HepG2 (cell line): ENCODE measurements around the gene TACC2. TPM values are rescaled to one million over a fixed set of nuclear protein-coding genes. Genes with fewer than 3 reads are reported as not detected.

ENCODE experiments used
- ARID2 ChIP-seq: sonication (generic); formaldehyde crosslinking; IDR thresholded peaks from 2 replicates; pipeline ENCODE4 v1.8.1; 2022; ENCODE audit warnings: mild to moderate bottlenecking, missing genetic modification reagents, borderline replicate concordance
- CEBPZ ChIP-seq: IDR thresholded peaks from 2 replicates; pipeline ENCODE4 v1.6.1; 2012; ENCODE audit warnings: low read length, improper control_type of control experiment
- CENPT ChIP-seq: sonication (generic); formaldehyde crosslinking; IDR thresholded peaks from 2 replicates; pipeline ENCODE4 v1.8.0; 2022; ENCODE audit warnings: low read depth, mild to moderate bottlenecking, moderate library complexity, missing genetic modification reagents
- RAD21 ChIP-seq: fragments of 450-650 bp; formaldehyde crosslinking; IDR thresholded peaks from 2 replicates; pipeline ENCODE4 v1.5.0; 2020; ENCODE audit warnings: mild to moderate bottlenecking
- TARDBP ChIP-seq: sonication (generic); formaldehyde crosslinking; IDR thresholded peaks from 2 replicates; pipeline ENCODE4 v1.8.0; 2022; ENCODE audit warnings: mild to moderate bottlenecking, missing genetic modification reagents
- TEF ChIP-seq: sonication (generic); formaldehyde crosslinking; IDR thresholded peaks from 2 replicates; pipeline ENCODE4 v1.5.0; 2020; ENCODE audit warnings: missing genetic modification reagents
- ZNF121 ChIP-seq: sonication (generic); formaldehyde crosslinking; IDR thresholded peaks from 2 replicates; pipeline ENCODE4 v1.5.0; 2020; ENCODE audit warnings: mild to moderate bottlenecking, missing genetic modification reagents
- ZNF280B ChIP-seq: sonication (generic); formaldehyde crosslinking; IDR thresholded peaks from 2 replicates; pipeline ENCODE4 v1.5.0; 2020; ENCODE audit warnings: missing genetic modification reagents, mild to moderate bottlenecking, borderline replicate concordance
- ZNF512B ChIP-seq: sonication (generic); formaldehyde crosslinking; IDR thresholded peaks from 2 replicates; pipeline ENCODE4 v1.5.1; 2020; ENCODE audit warnings: missing genetic modification reagents, mild to moderate bottlenecking, borderline replicate concordance
- ZNF816 ChIP-seq: sonication (generic); formaldehyde crosslinking; IDR thresholded peaks from 2 replicates; pipeline ENCODE4 v1.8.0; 2022; ENCODE audit warnings: missing genetic modification reagents, mild to moderate bottlenecking, borderline replicate concordance
- ZSCAN30 ChIP-seq: sonication (generic); formaldehyde crosslinking; IDR thresholded peaks from 2 replicates; pipeline ENCODE4 v1.5.0; 2020; ENCODE audit warnings: mild to moderate bottlenecking, missing genetic modification reagents
- polyA plus RNA-seq, 8 experiments: library from polyadenylated mRNA; depleted of rRNA in 3 of 8; stranded (reverse) in 7 of 8; unstranded in 1 of 8; fragments of >200 nt; fragmentation: Illumina TruSeq in 4 of 8; extraction: Trizol in 4 of 8; gene quantifications; 2 replicates each; pipeline versions ENCODE4 v1.2.1 to v1.2.3, GENCODE V29; 2011 to 2016; ENCODE audit warnings: low read depth in 4 of 8, missing spikeins in 1 of 8, mixed read lengths in 1 of 8; ENCODE audit not compliant: insufficient read depth in 1 of 8
- total RNA-seq, 5 experiments: library from RNA; depleted of rRNA; stranded (reverse); fragments of >200 nt; fragmentation: Illumina TruSeq; extraction: Trizol; gene quantifications; 2 replicates each; pipeline ENCODE4 v1.2.3, GENCODE V29; 2016; ENCODE audit warnings: low read depth in 1 of 5

TACC2 gene
- total and polyA plus RNA-seq, 2 of the 13 experiments (the other 11 are each of a cell fraction or from before 2014, with no cell fraction given) = 11.8 to 16.0 TPM

- no peak for TF ChIP-seq ZNF280B (CRISPR knock-in tag)
- TF ChIP-seq TEF (CRISPR knock-in tag) = no peak
- TF ChIP-seq ZNF121 (CRISPR knock-in tag) = 0 out of 2 replicates have a peak, but pooled peaks have one; percentile 25
- 0 out of 2 replicates have a peak, but pooled peaks have one; percentile 6 for TF ChIP-seq TARDBP (CRISPR knock-in tag)
- 0 out of 2 replicates have a peak, but pooled peaks have one; percentile 31 for TF ChIP-seq CENPT (CRISPR knock-in tag)
- 0 out of 2 replicates have a peak, but pooled peaks have one; percentile 18 for TF ChIP-seq ARID2 (CRISPR knock-in tag)
- no peak for TF ChIP-seq CEBPZ
- TF ChIP-seq ZSCAN30 = 0 out of 2 replicates have a peak, but pooled peaks have one; percentile 47
- TF ChIP-seq ZNF816 (CRISPR knock-in tag) = peak; percentile 93; the same call in 1 of the 2 replicates
- peak; percentile 90 for TF ChIP-seq RAD21 (CRISPR knock-in tag)
- TF ChIP-seq ZNF512B (CRISPR knock-in tag) = no peak
These were observed 123.7 kb downstream of the TACC2 start (continued) for GRCh38 chr10:122112625-122113160.
